Fibroblast of lung (primary cell): ENCODE data around the gene LNPEP.

Experiments used
- CTCF ChIP-seq, 2 donors: IDR thresholded peaks in 1 of 2; conservative IDR thresholded peaks in 1 of 2; 1 replicate in 1 of 2; 2 replicates in 1 of 2; pipeline ENCODE4 v1.5.1; 2011 to 2012; ENCODE audit warnings: low read length in 2 of 2, control low read depth in 1 of 2, inconsistent platforms in 1 of 2, low read depth in 1 of 2, mild to moderate bottlenecking in 1 of 2
- EZH2 ChIP-seq: IDR thresholded peaks from 2 replicates; pipeline ENCODE4 v1.5.1; 2012; ENCODE audit warnings: low read length, control low read depth, mild to moderate bottlenecking; ENCODE audit errors: missing control alignments

- no peak for TF ChIP-seq CTCF (conservative IDR thresholded peaks at IDR 0.05 in 1 of 2, IDR thresholded peaks at IDR 0.05 in 1 of 2; ENCODE audit: low read depth in 1 of 2, low read length in 2 of 2)
- no peak for TF ChIP-seq EZH2
Measured at GRCh38 chr5:96994493-96994892, 58.6 kb downstream of the LNPEP start.
